Osteoblast (primary cell): Measurements from ENCODE around the gene SLC39A10. TPM values are rescaled to one million over a fixed set of nuclear protein-coding genes. Genes with fewer than 3 reads are reported as not detected.

Experiments
- DNase-seq: peaks from one replicate; pipeline ENCODE4 v3.0.0; 2011; ENCODE audit warnings: low spot score, mixed read lengths; ENCODE audit not compliant: insufficient read length; ENCODE audit errors: missing footprints
- H2AFZ ChIP-seq: 2 replicates; pipeline ENCODE4 v1.6.0; 2011; ENCODE audit warnings: mild to moderate bottlenecking, low read length
- H3K27ac ChIP-seq: 2 replicates; pipeline ENCODE4 v1.5.1; 2011; ENCODE audit warnings: mild to moderate bottlenecking, low read depth, low read length, moderate library complexity
- H3K27me3 ChIP-seq: 2 replicates; pipeline ENCODE4 v1.6.0; 2012; ENCODE audit warnings: mild to moderate bottlenecking, control low read depth, inconsistent platforms, low read length, moderate library complexity; ENCODE audit not compliant: insufficient read depth
- H3K36me3 ChIP-seq: 2 replicates; pipeline ENCODE4 v1.5.1; 2011; ENCODE audit warnings: mild to moderate bottlenecking, low read length, control low read depth, moderate library complexity; ENCODE audit not compliant: insufficient read depth
- H3K4me1 ChIP-seq: 2 replicates; pipeline ENCODE4 v1.5.1; 2011; ENCODE audit warnings: mild to moderate bottlenecking, low read length, control low read depth, moderate library complexity; ENCODE audit not compliant: insufficient read depth
- H3K4me2 ChIP-seq: 2 replicates; pipeline ENCODE4 v1.6.0; 2011; ENCODE audit warnings: mild to moderate bottlenecking, low read length; ENCODE audit not compliant: insufficient read depth
- H3K4me3 ChIP-seq: fragments of 200-600 bp; sonication (generic); 3 replicates; pipeline ENCODE4 v1.5.1; 2012; ENCODE audit warnings: mild to moderate bottlenecking, low read length, inconsistent platforms; ENCODE audit not compliant: insufficient read depth
- H3K79me2 ChIP-seq: 2 replicates; pipeline ENCODE4 v1.6.0; 2012; ENCODE audit warnings: mild to moderate bottlenecking, low read length, control low read depth, inconsistent platforms; ENCODE audit not compliant: insufficient read depth
- H3K9me3 ChIP-seq: 2 replicates; pipeline ENCODE4 v1.5.1; 2011; ENCODE audit warnings: low read depth, low read length, control low read depth
- H4K20me1 ChIP-seq: 2 replicates; pipeline ENCODE4 v1.6.0; 2012; ENCODE audit warnings: mild to moderate bottlenecking, low read length, control low read depth; ENCODE audit not compliant: insufficient read depth
- CTCF ChIP-seq: IDR thresholded peaks from 2 replicates; pipeline ENCODE4 v1.5.1; 2011; ENCODE audit warnings: mild to moderate bottlenecking, low read depth, low read length, moderate library complexity; ENCODE audit errors: extremely low read depth
- total RNA-seq: library from RNA; depleted of rRNA; stranded (reverse); fragments of >200 nt; gene quantifications from 2 replicates; pipeline ENCODE4 v1.2.3, GENCODE V29; 2012

Gene SLC39A10
- total RNA-seq, 1 donor = 31.8 TPM

GRCh38 chr2:195622966-195623365, 34.1 kb upstream of the SLC39A10 start:
- no peak overlapping the region for H3K4me2 ChIP-seq
- H4K20me1 ChIP-seq = no peaks in the 10 kb centered on the region
- H2AFZ ChIP-seq = no peak overlapping the region
- DNase-seq = no peak
- H3K27ac ChIP-seq = no peak overlapping the region
- H3K27me3 ChIP-seq = no peaks in the 10 kb centered on the region
- H3K79me2 ChIP-seq = no peaks in the 10 kb centered on the region
- H3K9me3 ChIP-seq = no peaks in the 10 kb centered on the region
- no peak overlapping the region for H3K4me3 ChIP-seq
- H3K36me3 ChIP-seq = no peaks in the 10 kb centered on the region
- H3K4me1 ChIP-seq = peaks cover 8% of the 10 kb centered on the region
- no peak for TF ChIP-seq CTCF

- Histone ChIP-seq H3K79me2 (no peaks in the 10 kb centered on the region), H3K27ac (no peak overlapping the region), H4K20me1 (no peaks in the 10 kb centered on the region), H3K4me2 (no peak overlapping the region), H3K4me1 (no peaks in the 10 kb centered on the region), H3K4me3 (no peak overlapping the region), H3K27me3 (no peaks in the 10 kb centered on the region), H3K36me3 (no peaks in the 10 kb centered on the region), H2AFZ (no peak overlapping the region), H3K9me3 (no peaks in the 10 kb centered on the region)
- DNase-seq = no peak
- no peak for TF ChIP-seq CTCF
These were observed 30.5 kb upstream of the SLC39A10 start for GRCh38 chr2:195626507-195626906.

GRCh38 chr2:195628666-195629065, 28.4 kb upstream of the SLC39A10 start:
- Histone ChIP-seq H3K4me3 (no peak overlapping the region), H2AFZ (no peak overlapping the region), H3K27ac (no peak overlapping the region), H3K4me1 (no peaks in the 10 kb centered on the region), H3K27me3 (no peaks in the 10 kb centered on the region), H3K79me2 (no peaks in the 10 kb centered on the region), H3K4me2 (no peak overlapping the region), H3K36me3 (no peaks in the 10 kb centered on the region), H4K20me1 (no peaks in the 10 kb centered on the region), H3K9me3 (no peaks in the 10 kb centered on the region)
- DNase-seq = no peak
- no peak for TF ChIP-seq CTCF

- Histone ChIP-seq H3K27ac (no peak overlapping the region), H4K20me1 (no peaks in the 10 kb centered on the region), H3K9me3 (no peaks in the 10 kb centered on the region), H3K27me3 (no peaks in the 10 kb centered on the region), H3K4me3 (no peak overlapping the region), H3K36me3 (no peaks in the 10 kb centered on the region), H3K4me1 (no peaks in the 10 kb centered on the region), H3K4me2 (no peak overlapping the region), H2AFZ (no peak overlapping the region), H3K79me2 (no peaks in the 10 kb centered on the region)
- DNase-seq = no peak
- no peak for TF ChIP-seq CTCF
These were observed 24.0 kb upstream of the SLC39A10 start for GRCh38 chr2:195632856-195633572.
